ENCODE data around the gene PRKCI.
A peak's percentile ranks its signal among the peaks of the same experiment; 100 is the strongest.
"Not testable (repeated sequence)": the region's sequence is repeated elsewhere in the genome, so short reads cannot be mapped to it uniquely, and the experiment has no call there.

PRKCI gene

DNA sequence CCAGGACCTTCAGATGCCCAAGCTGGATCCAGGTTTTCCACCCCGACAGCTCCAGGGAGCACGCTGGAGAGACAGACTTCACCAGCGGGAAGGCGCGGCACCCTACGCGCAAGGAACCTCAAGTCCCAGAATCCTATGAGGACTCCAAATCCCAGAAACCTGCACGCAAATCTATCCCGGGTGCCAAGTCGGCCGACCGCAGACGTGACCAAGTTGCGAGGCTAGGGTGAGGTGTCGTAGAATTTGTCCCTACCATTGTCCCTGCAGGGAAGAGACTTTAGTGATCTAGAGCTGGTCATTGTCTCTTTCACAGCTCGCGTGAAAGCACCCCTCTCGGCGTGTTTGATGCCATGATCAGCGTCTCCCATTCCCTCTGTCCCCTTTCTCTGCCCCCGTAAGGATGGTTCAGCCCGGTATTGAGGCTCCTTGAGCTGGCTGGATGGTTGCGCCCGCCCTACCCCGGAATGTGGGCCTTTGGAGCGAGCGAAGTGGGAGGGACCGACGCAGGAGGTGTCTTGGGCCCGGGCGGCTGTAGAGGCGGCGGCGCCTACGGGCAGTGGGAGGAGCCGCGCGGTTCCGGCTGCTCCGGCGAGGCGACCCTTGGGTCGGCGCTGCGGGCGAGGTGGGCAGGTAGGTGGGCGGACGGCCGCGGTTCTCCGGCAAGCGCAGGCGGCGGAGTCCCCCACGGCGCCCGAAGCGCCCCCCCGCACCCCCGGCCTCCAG, at the start of gene PRKCI:
Gene PRKCI, plus strand, starts transcription at position 501 of the 723 bp plus-strand sequence. CDS start 246 bp downstream, outside the sequence.
- peak; percentile 46 for FAIRE-seq

DNA sequence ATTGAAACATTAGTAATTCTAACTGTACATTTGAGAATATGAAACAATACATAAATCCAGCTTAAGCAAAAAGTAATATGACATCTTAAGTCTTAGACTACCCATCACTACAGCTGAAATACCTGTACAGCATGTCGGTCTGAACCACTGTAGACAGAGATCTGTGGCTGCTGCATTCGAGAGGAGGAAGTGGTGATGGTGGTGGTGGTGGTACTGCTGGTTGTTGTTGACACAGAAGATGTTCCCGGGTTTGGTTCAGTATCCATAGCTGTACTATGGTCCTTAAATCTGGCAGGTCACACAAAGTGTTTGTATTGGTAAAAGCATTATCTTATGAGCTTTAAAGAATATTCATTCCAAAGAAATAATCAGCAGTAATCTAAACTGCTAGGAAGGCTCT, 43.6 kb upstream of the PRKCI start:
- FAIRE-seq, result no peak

DNA sequence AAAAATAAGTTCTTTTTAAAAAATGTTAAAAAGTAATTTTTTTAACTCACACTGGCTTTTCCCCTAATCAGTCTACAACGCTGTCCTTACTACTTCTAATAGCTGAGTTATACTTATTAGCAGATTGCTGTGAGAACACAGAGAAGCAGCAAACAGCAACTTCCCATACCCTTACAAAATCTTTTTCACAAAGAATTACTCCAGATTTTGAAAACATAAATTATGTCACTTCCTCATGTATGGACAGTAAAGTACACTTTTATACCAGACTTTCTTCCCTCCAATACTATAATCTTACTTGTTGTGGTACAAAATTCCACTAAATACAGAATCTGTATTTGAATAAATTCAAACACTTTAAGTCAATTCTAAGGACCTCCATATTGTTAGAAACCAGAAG, 42.8 kb upstream of the PRKCI start:
- no peak for FAIRE-seq

DNA sequence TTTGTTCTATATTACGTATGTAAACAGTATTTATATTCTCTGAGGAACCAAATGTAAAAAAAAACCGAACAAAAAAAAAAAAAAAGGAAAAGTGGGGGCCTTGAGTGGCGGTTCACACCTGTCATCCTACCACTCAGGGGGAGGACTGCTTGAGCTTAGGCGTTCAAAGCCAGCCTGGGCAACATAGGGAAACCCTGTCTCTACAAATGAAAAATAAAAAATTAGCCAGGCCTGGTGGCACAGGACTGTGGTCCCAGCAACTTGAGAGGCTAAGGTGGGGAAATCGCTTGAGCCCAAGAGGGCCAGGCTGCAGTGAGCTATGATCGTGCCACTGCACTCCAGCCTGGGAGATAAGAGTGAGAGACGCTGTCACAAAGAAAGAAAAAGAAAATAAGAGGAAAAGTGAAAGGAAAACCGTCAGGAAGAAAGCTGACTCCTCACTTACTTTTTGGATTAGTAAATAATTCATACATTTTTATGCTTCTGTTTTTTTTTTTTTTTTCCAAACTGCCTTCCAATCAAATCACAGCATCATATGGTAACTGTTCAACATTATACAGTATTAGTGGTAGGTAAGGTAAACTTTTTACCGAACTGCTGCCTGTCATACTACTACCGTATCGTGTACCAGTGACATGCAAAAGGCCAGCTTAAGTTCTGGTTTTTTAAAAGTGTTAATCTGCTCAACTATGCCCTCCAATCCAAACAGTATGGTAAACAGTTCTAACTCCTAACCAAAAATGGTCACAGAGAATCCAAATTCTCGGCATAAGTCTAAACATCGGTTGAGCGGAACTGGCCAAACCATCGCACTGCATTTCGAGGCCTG, 41.9 kb upstream of the PRKCI start:
- no peak for FAIRE-seq

DNA sequence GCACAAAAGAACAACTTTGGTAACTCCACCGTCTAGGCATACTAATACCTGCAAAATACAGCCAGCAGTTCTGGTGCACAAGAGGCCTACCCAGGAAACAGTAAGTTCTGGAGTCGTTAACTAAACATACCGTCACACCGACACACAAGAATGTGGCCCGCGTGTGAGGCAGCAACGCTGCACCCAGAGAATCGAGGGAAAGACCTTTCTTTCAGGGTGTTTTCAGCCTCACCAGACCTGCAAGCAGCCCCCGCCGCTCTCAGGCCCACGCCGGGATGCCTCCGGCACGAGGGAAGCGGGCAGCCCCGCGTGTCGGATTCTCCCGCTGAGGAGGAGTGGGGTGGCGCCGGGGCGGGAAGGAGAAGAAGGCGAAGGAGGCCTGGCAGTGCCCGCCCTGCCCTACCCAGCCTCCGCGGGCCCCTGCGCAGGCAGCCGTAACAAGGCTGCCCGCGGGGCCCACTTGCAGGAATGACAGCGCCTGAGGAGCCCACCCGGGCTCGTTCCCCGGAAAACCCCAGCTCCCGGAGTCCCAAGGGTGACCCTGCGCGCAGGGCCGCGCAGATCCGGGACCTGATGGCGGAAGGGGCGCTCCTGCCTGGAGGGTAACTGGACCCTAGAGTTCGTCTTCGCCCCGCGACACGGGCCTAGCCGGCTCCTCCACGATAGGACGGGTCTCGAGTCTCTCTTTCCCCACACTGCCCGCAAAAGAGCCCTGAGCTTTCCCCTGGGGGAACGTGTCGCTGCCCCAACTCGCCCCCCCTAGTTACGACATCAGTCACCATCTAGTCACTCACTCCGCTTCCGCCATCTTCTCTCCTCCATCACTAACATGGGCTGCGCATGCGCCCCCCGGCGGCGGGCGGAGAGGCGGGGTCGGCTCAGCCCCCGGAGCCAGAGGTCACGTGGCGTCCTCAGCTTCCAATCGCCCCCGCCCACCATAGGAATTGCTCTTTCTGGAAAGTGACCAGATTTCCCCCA, 41.0 kb upstream of the PRKCI start, which contains the start of gene PHC3:
Gene PHC3, minus strand, starts transcription at position 826 of the 978 bp plus-strand sequence. Its CDS starts 18 bp downstream, at position 808.
- no peak for FAIRE-seq

DNA sequence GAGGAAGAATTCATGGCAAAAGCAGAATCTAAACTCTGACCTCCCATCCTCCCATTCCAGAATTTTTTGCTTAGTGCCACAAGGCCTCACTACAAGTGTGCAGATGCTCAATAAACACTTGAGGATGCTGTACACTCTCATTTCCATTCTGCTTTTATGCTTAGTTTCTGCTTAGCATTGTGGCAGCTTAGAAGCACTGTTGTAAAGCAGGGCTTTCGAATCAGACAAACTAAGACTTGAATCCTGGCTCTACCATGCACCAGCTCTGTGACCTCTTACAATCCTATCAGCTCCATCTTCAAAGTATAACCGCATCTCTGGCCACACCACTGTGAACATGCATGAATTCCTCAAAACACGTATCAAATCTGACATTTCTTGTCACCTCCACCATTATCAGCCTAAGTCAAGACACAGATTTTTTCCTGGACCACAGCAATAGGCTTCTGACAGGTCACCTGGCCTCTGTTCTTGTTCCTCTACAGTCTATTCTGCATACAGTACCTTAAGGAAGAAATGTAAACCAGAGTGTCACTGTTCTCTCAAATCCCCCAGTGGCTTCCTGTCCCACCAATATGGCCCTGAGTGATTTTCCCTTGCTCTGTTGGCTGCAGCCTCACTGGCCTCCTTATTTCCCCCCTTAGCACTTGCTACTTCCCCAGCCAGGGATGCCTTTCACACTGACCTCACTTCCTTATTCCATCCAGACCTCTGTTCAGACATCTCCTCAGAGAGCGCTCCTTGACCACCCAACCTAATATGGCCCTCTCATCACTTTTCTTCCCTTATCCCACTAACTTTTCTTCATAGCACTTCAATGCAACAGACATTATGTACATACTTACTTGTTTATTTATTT, 32.6 kb upstream of the PRKCI start:
- no peak for FAIRE-seq

DNA sequence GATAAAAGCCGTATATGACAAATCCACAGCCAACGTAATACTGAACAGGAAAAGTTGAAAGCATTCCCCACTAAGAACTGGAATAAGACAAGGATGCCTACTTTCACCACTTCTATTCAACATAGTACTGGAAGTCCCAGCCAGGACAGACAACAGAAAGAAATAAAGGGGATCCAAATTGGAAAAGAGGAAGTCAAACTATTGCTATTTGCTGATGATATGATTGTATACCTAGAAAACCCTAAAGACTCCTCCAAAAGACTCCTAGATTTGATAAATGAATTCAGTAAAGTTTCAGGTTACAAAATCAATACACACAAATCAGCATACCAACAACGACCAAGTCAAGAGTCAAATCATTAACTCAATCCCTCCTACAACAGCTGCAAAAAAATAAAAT, 26.5 kb upstream of the PRKCI start:
- FAIRE-seq, result not testable (repeated sequence)

DNA sequence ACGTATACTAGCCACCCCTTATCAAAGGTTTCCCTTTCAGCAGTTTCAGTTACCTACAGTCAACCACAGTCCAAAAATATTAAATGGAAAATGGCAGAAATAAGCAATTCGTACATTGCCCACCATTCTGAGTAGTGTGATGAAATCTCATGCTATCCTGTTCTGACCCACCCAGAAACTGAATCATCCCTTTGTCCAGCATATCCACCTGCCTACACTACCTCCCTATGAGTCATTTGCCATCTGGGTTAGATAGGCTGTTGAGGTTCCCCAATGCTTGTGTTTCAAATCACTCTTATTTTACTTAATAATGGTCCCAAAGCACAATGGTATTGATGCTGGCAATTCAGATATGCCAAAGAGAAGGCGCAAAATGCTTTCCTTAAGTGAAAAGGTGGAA, 25.4 kb upstream of the PRKCI start:
- FAIRE-seq, result no peak

DNA sequence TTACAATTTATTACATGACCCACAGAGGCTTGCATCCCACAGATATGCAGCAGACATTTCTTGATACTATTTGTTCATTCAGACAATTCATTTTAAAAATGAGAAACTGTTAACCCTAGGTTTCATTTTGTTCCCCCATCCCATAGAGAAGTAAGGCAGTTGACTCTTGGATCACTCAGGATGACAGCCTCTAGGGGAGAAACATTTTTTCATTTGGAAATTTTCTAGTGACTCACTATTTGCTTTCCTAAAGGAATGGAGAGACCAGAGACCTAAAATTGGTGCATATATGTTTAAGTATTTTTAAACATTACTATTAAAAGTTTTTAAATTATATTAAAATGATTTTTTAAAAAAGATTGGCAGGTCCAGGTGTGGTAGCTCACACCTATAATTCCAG, 21.2 kb upstream of the PRKCI start:
- no peak for FAIRE-seq

DNA sequence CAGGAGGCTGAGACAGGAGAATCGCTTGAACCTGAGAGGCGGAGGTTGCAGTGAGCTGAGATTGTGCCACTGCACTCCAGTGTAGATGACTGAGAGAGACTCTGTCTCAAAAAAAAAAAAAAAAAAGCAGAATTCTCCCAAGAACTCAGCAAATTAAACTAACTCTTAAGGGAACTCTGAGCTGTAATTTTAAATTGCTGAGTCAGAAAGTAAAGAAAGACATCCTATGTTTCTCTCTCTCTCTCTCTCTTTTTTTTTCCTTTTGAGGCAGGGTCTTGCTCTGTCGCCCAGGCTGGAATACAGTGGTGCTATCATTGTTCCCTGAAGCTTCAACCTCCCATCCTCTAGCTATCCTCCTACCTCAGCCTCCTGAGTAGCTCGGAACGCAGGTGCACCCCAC, 20.7 kb upstream of the PRKCI start:
- no peak for FAIRE-seq

DNA sequence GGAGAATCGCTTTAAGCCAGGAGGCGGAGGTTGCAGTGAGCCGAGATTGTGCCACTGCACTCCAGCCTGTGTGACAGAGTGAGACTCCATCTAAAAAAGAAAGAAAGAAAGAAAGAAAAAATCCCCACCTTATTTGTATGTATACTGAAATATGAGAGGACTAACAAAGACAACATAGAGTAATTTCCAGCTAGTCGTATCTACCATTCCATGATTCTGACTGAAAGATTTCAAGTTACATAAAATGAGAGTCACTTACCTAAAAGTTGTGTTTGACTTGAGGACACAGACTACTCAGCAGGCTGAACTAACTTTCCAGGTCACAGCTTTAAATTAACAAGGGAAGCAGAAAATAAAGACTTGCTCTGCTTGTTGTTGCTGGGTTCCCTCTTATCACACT, 18.8 kb upstream of the PRKCI start:
- no peak for FAIRE-seq

DNA sequence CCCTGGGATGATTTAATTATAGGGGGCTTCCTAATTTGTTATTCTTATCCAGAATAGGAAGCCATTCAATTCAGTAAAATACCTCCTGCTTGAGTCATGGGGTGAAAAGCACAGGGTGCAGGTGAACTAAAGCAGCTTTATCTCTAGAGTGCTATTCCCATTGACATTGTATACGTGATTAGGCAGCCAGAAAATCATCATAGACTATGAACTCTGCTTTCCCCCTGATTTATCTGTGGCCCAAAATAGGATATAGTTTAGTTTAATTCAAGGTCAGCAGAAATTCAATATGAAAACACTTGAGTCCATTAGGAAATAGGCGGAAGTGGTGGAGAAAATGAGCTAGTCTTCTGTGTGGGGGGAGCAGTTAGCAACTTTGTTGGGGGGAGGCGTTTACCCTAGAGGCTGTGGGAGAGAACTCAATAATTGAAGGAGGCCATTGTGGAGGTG, 18.2 kb upstream of the PRKCI start:
- FAIRE-seq, result no peak

DNA sequence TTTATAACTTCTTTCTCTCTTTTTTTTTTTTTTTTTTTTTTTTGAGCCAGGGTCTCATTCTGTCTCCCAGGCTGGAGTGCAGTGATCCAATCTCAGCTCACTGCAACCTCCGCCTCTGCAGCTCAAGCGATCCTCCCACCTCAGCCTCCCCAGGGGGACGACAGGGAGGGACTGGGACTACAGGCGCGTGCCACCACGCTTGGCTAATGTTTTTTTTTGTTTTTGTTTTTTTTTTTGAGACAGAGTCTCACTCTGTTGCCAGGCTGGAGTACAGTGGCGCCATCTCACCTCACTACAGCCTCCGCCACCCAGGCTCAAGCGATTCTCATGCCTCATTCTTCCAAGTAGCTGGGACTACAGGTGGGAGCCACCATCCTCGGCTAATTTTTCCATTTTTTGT, 17.7 kb upstream of the PRKCI start:
- FAIRE-seq, result no peak

DNA sequence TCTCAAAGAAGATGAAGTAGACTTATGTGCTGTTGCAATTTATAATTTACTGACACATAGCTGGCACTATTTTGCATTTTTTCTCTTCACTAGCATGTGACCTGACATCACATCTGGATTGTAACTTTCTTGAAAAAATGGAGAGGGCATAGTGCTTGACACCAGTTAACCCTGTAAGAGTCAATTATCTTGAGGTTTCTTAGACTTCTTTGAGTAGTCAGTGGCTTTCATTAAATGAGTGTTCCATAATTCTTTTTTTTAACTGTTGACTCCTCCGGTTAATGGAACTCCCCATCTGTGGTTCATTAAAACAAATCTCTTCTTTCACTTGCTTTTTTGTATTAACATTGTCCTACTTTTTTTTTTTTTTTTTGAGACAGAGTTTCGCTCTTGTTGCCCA, 16.9 kb upstream of the PRKCI start:
- no peak for FAIRE-seq

DNA sequence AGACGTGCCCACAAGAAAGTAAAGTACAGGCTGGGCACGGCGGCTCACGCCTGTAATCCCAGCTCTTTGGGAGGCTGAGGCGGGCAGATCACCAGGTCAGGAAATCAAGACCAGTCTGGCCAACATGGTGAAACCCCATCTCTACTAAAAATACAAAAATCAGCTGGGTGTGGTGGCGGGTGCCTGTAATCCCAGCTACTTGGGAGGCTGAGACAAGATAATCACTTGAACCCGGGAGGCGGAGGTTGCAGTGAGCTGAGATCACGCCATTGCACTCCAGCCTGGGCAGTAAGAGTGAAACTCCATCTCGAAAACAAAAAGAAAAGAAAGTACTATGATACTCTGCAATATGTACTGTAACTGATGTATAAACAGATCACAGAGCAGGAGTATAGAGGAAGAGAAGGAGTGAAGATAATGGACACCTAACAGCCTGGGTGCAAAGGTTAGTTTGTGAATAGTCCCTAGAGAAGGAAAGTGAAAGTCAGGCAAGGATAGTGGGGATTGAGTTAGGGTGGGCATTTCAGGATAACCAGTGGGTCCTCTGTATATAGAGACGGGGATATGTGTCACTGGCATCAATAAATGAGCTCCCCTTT, 16.0 kb upstream of the PRKCI start:
- FAIRE-seq, result not testable (repeated sequence)

DNA sequence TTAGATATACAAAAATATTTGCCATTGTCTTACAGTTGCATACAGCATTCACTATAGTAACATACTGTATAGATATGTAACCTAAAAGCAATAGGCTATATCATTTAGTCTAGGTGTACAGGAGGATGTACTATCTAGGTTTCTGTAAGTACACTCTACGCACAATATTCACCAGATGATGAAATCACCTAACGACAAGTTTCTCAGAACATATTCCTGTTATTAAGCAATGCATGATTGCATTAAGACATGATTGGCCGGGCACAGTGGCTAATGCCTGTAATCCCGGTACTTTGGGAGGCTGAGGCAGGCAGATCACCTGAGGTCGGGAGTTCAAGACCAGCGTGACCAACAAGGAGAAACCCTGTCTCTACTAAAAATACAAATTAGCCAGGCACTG, 14.5 kb upstream of the PRKCI start:
- no peak for FAIRE-seq

DNA sequence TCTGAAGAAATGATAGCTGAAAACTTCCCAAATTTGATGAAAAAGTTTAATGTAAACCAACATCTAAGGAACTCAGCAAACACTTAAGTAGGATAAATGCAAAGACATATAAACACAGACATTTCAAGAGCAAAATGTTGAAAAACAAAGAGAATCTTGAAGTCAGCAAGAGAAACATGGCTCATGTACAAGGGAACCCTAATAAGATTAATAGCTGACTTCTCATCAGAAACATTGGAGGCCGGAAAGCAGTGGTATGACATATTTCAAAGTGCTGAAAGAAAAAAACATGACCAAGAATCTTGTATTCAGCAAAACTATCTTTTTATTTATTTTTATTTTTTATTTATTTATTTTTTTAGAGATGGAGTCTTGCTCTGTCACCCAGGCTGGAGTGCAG, 10.6 kb upstream of the PRKCI start:
- FAIRE-seq, result no peak

DNA sequence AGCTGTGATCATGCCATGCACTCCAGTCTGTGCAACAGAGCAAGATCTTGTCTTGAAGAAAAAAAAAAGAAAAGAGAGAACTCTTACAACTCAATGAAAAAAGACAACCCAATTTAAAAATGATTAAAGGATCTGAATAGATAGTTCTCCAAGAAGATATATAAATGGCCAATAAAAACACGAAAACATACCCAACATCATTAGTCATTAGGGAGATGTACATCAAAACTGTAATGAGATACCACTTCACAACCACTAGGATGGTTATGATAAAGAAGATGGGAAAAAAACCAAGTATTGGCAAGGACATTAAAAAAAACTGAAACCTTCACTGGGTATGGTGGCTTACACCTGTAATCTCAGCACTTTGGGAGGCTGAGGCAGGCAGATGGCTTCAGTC, 2.4 kb upstream of the PRKCI start:
- FAIRE-seq, result no peak

DNA sequence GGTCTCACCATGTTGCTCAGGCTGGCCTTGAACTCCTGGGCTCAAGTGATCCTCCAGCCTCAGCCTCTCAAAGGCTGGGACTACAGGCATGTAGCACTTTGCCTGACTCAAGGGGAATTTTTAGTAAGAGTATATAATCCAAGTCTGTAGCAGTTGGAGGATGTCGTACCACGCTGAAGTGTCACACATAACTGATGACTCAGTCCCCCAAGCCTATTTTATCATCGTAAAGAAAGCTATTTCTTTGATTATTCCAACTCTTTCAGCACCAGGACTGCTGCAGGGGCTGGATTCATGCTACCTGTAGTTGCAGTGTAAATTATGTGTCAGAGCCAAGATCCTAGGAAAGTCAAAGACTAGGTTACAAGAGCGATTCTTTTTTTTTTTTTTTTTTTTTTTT, 1.4 kb upstream of the PRKCI start:
- no peak for FAIRE-seq

DNA sequence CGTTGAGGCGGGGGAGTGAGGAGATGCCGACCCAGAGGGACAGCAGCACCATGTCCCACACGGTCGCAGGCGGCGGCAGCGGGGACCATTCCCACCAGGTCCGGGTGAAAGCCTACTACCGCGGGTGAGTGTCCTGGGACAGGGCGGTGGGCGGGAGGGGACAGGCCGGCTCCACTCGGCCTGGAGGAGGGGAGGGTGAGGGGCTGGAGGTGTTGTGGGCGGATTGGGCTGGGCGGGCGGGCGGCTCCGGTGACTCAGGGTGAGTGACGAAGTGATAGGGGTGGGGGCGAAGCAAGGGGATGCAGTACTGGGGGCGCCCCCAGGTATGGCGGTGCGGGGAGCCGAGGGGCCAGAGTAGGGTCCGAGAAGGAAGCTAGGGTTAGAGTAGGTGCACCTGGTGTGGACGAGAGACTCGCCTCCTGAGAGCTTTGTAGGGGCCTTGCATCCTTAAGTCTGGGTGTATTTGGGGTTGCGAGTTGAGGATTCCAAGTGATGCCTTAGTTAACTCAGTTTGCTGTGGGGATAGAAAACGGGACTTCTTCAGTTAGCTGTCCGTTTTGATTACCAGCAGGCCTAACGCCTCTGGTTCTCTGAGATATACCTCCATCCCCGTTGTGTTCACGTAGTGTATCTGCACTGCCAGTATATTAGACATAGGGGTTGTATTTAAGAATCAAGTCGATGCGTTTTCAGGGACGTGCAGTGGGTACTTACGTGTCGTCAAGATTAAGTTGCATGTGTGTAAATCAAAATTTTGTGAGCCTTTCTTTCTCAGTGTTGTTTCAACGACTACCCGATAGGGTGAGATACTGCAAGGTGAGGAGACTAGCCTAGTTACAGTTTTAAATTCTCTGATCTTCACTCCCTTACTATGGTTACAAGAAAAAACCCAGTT, 670 bp downstream of the PRKCI start:
- no peak for FAIRE-seq

All from TTC549 (cell line).